BJ (cell line): ENCODE measurements around the gene MMP2. TPM values are rescaled to one million over a fixed set of nuclear protein-coding genes. Genes with fewer than 3 reads are reported as not detected.

Experiments used
- CTCF ChIA-PET: fragments of 350-600 bp; formaldehyde crosslinking; extraction: SDS; loops from one replicate; lab custom pipeline; 2021; ENCODE audit warnings: antibody characterized with exemption, inconsistent platforms; lab: Yijun Ruan, JAX
- POLR2A ChIA-PET: fragments of 300-600 bp; sonication (Branson Sonifier 250); formaldehyde crosslinking; extraction: SDS; loops from one replicate; lab custom pipeline; 2021; ENCODE audit warnings: antibody characterized with exemption; lab: Charles Lee
- DNase-seq: peaks from one replicate; pipeline ENCODE4 v3.0.0-alpha.2; 2011; ENCODE audit warnings: low read depth
- H3K27me3 ChIP-seq: 2 replicates; pipeline ENCODE4 v1.6.0; 2011; ENCODE audit warnings: low read length; ENCODE audit not compliant: control insufficient read depth, insufficient read depth
- H3K36me3 ChIP-seq: 2 replicates; pipeline ENCODE4 v1.5.1; 2011; ENCODE audit warnings: low read length; ENCODE audit not compliant: control insufficient read depth, insufficient read depth
- H3K4me3 ChIP-seq: 2 replicates; pipeline ENCODE4 v1.5.1; 2011; ENCODE audit warnings: low read depth, mild to moderate bottlenecking, control low read depth, low read length
- CTCF ChIP-seq: IDR thresholded peaks from 2 replicates; pipeline ENCODE4 v1.5.1; 2011; ENCODE audit warnings: low read depth, mild to moderate bottlenecking, control low read depth, inconsistent platforms, low read length, moderate library complexity; ENCODE audit not compliant: insufficient read depth
- polyA plus RNA-seq: library from polyadenylated mRNA; depleted of rRNA; stranded (reverse); fragments of >200 nt; gene quantifications from 2 replicates; pipeline ENCODE4 v1.2.3, GENCODE V29; 2011

MMP2 gene
- polyA plus RNA-seq, 1 experiment, result 1,609 TPM

- no peaks in the 10 kb centered on the region for H3K36me3 ChIP-seq
- TF ChIP-seq CTCF, result no peak
- DNase-seq, result no peak
- ChIA-PET CTCF (interaction anchor here (1.4 kb wide), 1 partner anchor 10 kb away, joined by 7 read pairs; no protein-coding TSS in a partner anchor), POLR2A (no interaction called here)
- no peaks in the 10 kb centered on the region for H3K27me3 ChIP-seq
- no peak overlapping the region for H3K4me3 ChIP-seq
Measured at GRCh38 chr16:55454861-55455260, 24.1 kb upstream of the MMP2 start.

GRCh38 chr16:55462241-55462640 lies 16.8 kb upstream of the MMP2 start:
- ChIA-PET CTCF (interaction anchor here (4.7 to 15.1 kb wide), 2 partner anchors 85 to 241 kb away, joined by 123 to 439 read pairs; no protein-coding TSS in a partner anchor), POLR2A (no interaction called here)
- Histone ChIP-seq H3K36me3 (no peaks in the 10 kb centered on the region), H3K4me3 (no peak overlapping the region), H3K27me3 (no peaks in the 10 kb centered on the region; the same call in 1 of the 2 replicates)
- DNase-seq, result no peak
- TF ChIP-seq CTCF, result no peak

- H3K36me3 ChIP-seq, result no peaks in the 10 kb centered on the region
- POLR2A ChIA-PET, result no interaction called here
- CTCF ChIA-PET, result interaction anchor here (0.6 to 15.1 kb wide), 55 partner anchors 8 to 1914 kb away, joined by 3 to 439 read pairs (median 6); no protein-coding TSS in a partner anchor
- no peaks in the 10 kb centered on the region; the same call in 1 of the 2 replicates for H3K27me3 ChIP-seq
- no peak overlapping the region for H3K4me3 ChIP-seq
- no peak for TF ChIP-seq CTCF
- DNase-seq, result no peak
Measured at GRCh38 chr16:55464375-55464774, 14.6 kb upstream of the MMP2 start.

- no peak overlapping the region for H3K4me3 ChIP-seq
- ChIA-PET POLR2A (no interaction called here), CTCF (interaction anchor here (0.6 to 15.1 kb wide), 58 partner anchors 9 to 1915 kb away, joined by 3 to 439 read pairs (median 6); no protein-coding TSS in a partner anchor)
- no peaks in the 10 kb centered on the region; the same call in 1 of the 2 replicates for H3K27me3 ChIP-seq
- peak; percentile 96 for TF ChIP-seq CTCF
- H3K36me3 ChIP-seq, result no peaks in the 10 kb centered on the region
- no peak for DNase-seq
Measured at GRCh38 chr16:55465077-55465896, 13.7 kb upstream of the MMP2 start.

- H3K27me3 ChIP-seq, result no peaks in the 10 kb centered on the region; the same call in 1 of the 2 replicates
- H3K36me3 ChIP-seq, result no peaks in the 10 kb centered on the region
- ChIA-PET POLR2A (no interaction called here), CTCF (interaction anchor here (0.8 to 15.1 kb wide), 10 partner anchors 9 to 237 kb away, joined by 3 to 439 read pairs (median 24); no protein-coding TSS in a partner anchor)
- no peak for TF ChIP-seq CTCF
- no peak overlapping the region for H3K4me3 ChIP-seq
- DNase-seq, result no peak
Measured at GRCh38 chr16:55466209-55466608, 12.8 kb upstream of the MMP2 start.
